MM.1S (cell line): Measurements from ENCODE around the gene TP53I3.

Experiments
- DNase-seq: peaks from one replicate; pipeline ENCODE4 v3.0.0-alpha.2; 2015
- H2AFZ ChIP-seq: fragments of 300-600 bp; sonication (generic); 2 replicates; pipeline ENCODE4 v1.6.0; 2016; ENCODE audit warnings: antibody characterized with exemption, low read length
- H3F3A ChIP-seq: fragments of 300-600 bp; sonication (generic); 2 replicates; pipeline ENCODE4 v1.6.1; 2016; ENCODE audit warnings: mild to moderate bottlenecking, antibody characterized with exemption, low read length, moderate library complexity, mixed read lengths; ENCODE audit not compliant: insufficient read depth
- H3K27ac ChIP-seq: fragments of 300-600 bp; sonication (generic); 2 replicates; pipeline ENCODE4 v1.5.1; 2016; ENCODE audit warnings: mild to moderate bottlenecking, low read length
- H3K27me3 ChIP-seq: fragments of 300-600 bp; sonication (generic); replicated peaks from 2 replicates; pipeline ENCODE4 v1.6.0; 2016; ENCODE audit warnings: low read length; ENCODE audit not compliant: insufficient read depth
- H3K36me3 ChIP-seq: fragments of 300-600 bp; sonication (generic); replicated peaks from 2 replicates; pipeline ENCODE4 v1.6.1; 2016; ENCODE audit warnings: mild to moderate bottlenecking, low read length, mixed read lengths; ENCODE audit not compliant: insufficient read depth
- H3K4me1 ChIP-seq: fragments of 300-600 bp; sonication (generic); 2 replicates; pipeline ENCODE4 v1.6.1; 2016; ENCODE audit warnings: low read length, mixed read lengths
- H3K4me2 ChIP-seq: fragments of 300-600 bp; sonication (generic); 2 replicates; pipeline ENCODE4 v1.6.0; 2016; ENCODE audit warnings: low read depth, low read length
- H3K4me3 ChIP-seq: fragments of 300-600 bp; sonication (generic); 2 replicates; pipeline ENCODE4 v1.5.1; 2016; ENCODE audit warnings: low read length, mixed read lengths
- H3K79me2 ChIP-seq: fragments of 300-600 bp; sonication (generic); 2 replicates; pipeline ENCODE4 v1.6.1; 2016; ENCODE audit warnings: mixed run types, low read length, mixed read lengths
- H3K9ac ChIP-seq: fragments of 300-600 bp; sonication (generic); 2 replicates; pipeline ENCODE4 v1.6.1; 2016; ENCODE audit warnings: low read length, mixed read lengths
- H3K9me2 ChIP-seq: fragments of 300-600 bp; sonication (generic); replicated peaks from 2 replicates; pipeline ENCODE4 v1.6.1; 2016; ENCODE audit warnings: mild to moderate bottlenecking, low read length, mixed read lengths; ENCODE audit not compliant: insufficient read depth
- H3K9me3 ChIP-seq: fragments of 300-600 bp; sonication (generic); replicated peaks from 2 replicates; pipeline ENCODE4 v1.6.1; 2016; ENCODE audit warnings: mild to moderate bottlenecking, low read length, mixed read lengths; ENCODE audit not compliant: insufficient read depth
- H4K20me1 ChIP-seq: fragments of 300-600 bp; sonication (generic); 2 replicates; pipeline ENCODE4 v1.6.1; 2016; ENCODE audit warnings: mild to moderate bottlenecking, low read length, moderate library complexity, mixed read lengths; ENCODE audit not compliant: insufficient read depth
- EZH2 ChIP-seq: fragments of 300-600 bp; sonication (generic); optimal IDR thresholded peaks from 2 replicates; pipeline ENCODE3; 2017; ENCODE audit warnings: low read depth, mild to moderate bottlenecking, antibody characterized with exemption, low read length, mixed read lengths
- EZH2phosphoT487 ChIP-seq: fragments of 300-600 bp; sonication (generic); IDR thresholded peaks from 2 replicates; pipeline ENCODE4 v1.6.1; 2018; ENCODE audit warnings: antibody characterized with exemption, low read length
- TF ChIP-seq, protein P1 (sequence below): fragments of 300-600 bp; sonication (generic); IDR thresholded peaks from 2 replicates; pipeline ENCODE4 v1.5.1; 2016; ENCODE audit warnings: antibody characterized with exemption, low read length, mixed read lengths

The TP53I3 gene, protein sequence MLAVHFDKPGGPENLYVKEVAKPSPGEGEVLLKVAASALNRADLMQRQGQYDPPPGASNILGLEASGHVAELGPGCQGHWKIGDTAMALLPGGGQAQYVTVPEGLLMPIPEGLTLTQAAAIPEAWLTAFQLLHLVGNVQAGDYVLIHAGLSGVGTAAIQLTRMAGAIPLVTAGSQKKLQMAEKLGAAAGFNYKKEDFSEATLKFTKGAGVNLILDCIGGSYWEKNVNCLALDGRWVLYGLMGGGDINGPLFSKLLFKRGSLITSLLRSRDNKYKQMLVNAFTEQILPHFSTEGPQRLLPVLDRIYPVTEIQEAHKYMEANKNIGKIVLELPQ

DNA sequence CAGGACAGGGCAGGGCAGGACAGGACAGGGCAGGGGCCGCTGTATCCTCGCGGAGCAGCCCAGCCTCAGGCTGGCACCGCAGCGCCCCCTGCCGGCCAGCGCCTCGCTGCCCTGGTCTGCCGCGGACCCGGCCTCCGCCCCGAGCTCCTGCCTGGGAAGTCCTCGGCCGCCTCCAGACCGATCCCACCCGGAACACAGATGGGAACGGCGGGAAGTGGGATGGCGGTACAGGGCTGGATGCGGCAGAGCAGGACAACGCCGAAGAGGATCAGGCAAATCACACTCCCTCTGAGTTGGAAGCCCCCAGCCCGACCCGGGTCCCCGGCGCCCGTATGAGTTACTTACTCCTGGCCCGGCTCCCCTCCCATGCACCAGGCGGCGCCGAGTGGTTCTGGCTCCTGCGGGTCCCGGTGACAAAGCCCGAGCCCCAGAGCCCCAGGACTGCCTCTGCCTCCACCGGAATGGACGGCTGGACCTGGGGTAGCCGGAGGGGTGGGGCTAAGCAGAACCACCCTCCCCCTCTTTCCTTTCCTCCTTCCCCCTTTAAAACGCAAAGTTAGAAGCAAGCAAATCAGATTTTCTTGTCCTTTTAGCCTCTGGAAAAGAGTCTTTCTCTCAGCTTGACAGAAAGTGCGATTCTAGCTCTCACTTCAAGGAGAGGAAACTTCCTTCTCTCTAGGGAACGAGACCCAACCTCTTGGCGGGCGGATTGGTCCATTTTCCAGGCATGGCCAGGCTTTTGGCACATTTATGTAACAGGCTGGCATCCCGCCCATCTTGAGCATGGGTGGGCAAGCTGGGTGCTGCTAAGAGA lies at the start of gene TP53I3:
Gene TP53I3 (minus strand): TSS at position 449 of the 814 bp plus-strand sequence. CDS start 508 bp downstream, outside the sequence.
- Histone ChIP-seq H3K36me3 (no peaks in the 10 kb centered on the region), H3F3A (peaks cover 18% of the 10 kb centered on the region; the same call in 1 of the 2 replicates), H3K4me1 (peaks cover 9% of the 10 kb centered on the region; the same call in 1 of the 2 replicates), H3K9me2 (no peaks in the 10 kb centered on the region), H3K9me3 (no peaks in the 10 kb centered on the region), H3K79me2 (no peaks in the 10 kb centered on the region), H3K9ac (peak within 1 kb of the TSS; percentile 69), H2AFZ (peak within 1 kb of the TSS; percentile 95), H3K27me3 (no peaks in the 10 kb centered on the region), H3K27ac (peak within 1 kb of the TSS; percentile 70; the same call in 1 of the 2 replicates), H4K20me1 (no peaks in the 10 kb centered on the region), H3K4me2 (peak within 1 kb of the TSS; percentile 81), H3K4me3 (peak within 1 kb of the TSS; percentile 89)
- TF ChIP-seq EZH2phosphoT487, result no peak
- TF ChIP-seq, protein P1, sequence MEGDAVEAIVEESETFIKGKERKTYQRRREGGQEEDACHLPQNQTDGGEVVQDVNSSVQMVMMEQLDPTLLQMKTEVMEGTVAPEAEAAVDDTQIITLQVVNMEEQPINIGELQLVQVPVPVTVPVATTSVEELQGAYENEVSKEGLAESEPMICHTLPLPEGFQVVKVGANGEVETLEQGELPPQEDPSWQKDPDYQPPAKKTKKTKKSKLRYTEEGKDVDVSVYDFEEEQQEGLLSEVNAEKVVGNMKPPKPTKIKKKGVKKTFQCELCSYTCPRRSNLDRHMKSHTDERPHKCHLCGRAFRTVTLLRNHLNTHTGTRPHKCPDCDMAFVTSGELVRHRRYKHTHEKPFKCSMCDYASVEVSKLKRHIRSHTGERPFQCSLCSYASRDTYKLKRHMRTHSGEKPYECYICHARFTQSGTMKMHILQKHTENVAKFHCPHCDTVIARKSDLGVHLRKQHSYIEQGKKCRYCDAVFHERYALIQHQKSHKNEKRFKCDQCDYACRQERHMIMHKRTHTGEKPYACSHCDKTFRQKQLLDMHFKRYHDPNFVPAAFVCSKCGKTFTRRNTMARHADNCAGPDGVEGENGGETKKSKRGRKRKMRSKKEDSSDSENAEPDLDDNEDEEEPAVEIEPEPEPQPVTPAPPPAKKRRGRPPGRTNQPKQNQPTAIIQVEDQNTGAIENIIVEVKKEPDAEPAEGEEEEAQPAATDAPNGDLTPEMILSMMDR, result peak; percentile 87
- peak; percentile 82 for DNase-seq

DNA sequence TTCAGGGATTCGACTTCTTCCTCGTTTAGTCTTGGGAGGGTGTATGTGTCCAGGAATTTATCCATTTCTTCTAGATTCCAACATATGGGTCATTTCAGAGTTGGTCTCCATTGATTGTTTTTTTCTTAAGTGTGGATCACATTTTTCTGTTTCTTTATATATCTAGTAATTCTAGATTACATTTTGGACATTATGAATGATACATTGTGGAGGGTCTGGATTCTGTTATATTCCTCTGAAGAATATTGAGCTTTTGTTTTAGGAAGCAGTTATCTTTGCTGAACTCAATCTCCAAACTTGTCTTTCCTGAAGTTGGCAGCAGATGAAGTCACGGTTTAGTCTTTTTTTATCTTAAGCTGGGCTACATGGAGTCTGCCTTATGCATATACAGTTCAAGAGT lies 47.9 kb upstream of the TP53I3 start:
- no peak overlapping the region for H3K4me3 ChIP-seq
- H3K27ac ChIP-seq, result no peak overlapping the region
- 0 out of 2 replicates have a peak, but pooled peaks cover 4% of the 10 kb centered on the region for H3K9me3 ChIP-seq
- no peak for DNase-seq
- TF ChIP-seq EZH2, result no peak
- no peak for TF ChIP-seq EZH2phosphoT487
- TF ChIP-seq, protein P1, result no peak
- H3K4me2 ChIP-seq, result no peak overlapping the region
- H3K36me3 ChIP-seq, result no peaks in the 10 kb centered on the region
- no peaks in the 10 kb centered on the region for H3K4me1 ChIP-seq
- no peaks in the 10 kb centered on the region for H4K20me1 ChIP-seq
- no peaks in the 10 kb centered on the region for H3K27me3 ChIP-seq
- H3K9me2 ChIP-seq, result no peaks in the 10 kb centered on the region
- H3K9ac ChIP-seq, result no peak overlapping the region
- H3K79me2 ChIP-seq, result no peaks in the 10 kb centered on the region
- no peak overlapping the region for H2AFZ ChIP-seq
- H3F3A ChIP-seq, result no peaks in the 10 kb centered on the region

DNA sequence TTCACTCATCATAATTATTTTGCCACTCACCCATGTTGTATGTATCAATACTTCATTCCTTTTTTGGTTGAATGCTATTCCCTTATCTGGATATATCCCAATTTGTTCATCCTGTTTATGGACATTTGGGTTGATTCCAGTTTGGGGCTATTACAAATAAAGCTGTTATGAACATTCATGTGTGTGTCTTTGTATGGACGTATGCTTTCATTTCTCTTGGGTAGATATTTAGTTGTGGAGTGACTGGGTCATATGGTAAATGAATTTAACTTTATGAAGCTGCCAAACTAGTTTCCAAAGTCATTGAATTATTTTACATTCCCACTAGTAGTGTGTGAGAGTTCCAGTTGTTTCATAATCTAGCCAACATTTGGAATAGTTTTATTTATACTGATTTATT lies 41.3 kb upstream of the TP53I3 start:
- Histone ChIP-seq H3K4me3 (no peak overlapping the region), H3K9me2 (no peaks in the 10 kb centered on the region), H2AFZ (no peak overlapping the region), H3K4me2 (no peak overlapping the region), H3K79me2 (no peaks in the 10 kb centered on the region), H3K9me3 (no peaks in the 10 kb centered on the region), H3F3A (no peaks in the 10 kb centered on the region), H3K27me3 (no peaks in the 10 kb centered on the region), H3K36me3 (no peaks in the 10 kb centered on the region), H3K9ac (no peak overlapping the region), H3K4me1 (no peaks in the 10 kb centered on the region), H3K27ac (no peak overlapping the region), H4K20me1 (no peaks in the 10 kb centered on the region)
- DNase-seq, result no peak
- TF ChIP-seq EZH2phosphoT487, result no peak
- TF ChIP-seq EZH2, result no peak
- TF ChIP-seq, protein P1, result no peak
